ENCODE results near the gene UROS. TPM values are rescaled to one million over a fixed set of nuclear protein-coding genes. Genes with fewer than 3 reads are reported as not detected.

The UROS gene
- total RNA-seq, 1 donor from 2014 or later = 82.5 TPM

GRCh38 chr10:125782616-125783015 lies 40.4 kb downstream of the UROS start:
- DNase-seq (ENCODE audit: low read depth) = no peak
- TF ChIP-seq CTCF (IDR thresholded peaks at IDR 0.05; ENCODE audit: insufficient read depth, low read length, poor library complexity, severe bottlenecking) = no peak
- Histone ChIP-seq H3K4me3 (ENCODE audit: low read depth, low read length) (no peak overlapping the region), H3K36me3 (ENCODE audit: control insufficient read depth, insufficient read depth, low read length) (no peaks in the 10 kb centered on the region), H3K27me3 (ENCODE audit: control insufficient read depth, insufficient read depth, low read length) (peaks cover 5% of the 10 kb centered on the region)

DNA sequence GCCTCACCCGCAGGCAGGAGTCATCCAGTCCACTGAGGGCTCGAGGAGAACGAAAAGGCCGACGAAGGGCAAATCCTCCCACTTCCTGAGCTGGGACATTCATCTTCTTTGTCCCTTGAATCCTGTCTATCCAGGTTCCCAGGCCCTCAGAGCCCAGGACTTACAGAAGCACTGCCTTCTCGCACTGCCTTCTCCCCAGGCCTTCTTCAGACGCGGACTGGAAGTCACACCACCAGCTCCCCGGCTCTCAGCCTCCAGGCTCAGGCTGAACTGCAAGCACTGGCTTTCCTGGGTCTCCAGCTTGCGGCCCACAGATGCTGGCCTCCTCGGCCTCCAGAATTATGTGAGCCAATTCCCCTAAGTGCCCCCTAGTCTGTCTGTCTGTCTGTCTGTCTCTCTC lies 41.0 kb downstream of the UROS start:
- Histone ChIP-seq H3K27me3 (ENCODE audit: control insufficient read depth, insufficient read depth, low read length) (peaks cover 11% of the 10 kb centered on the region), H3K4me3 (ENCODE audit: low read depth, low read length) (no peak overlapping the region), H3K36me3 (ENCODE audit: control insufficient read depth, insufficient read depth, low read length) (no peaks in the 10 kb centered on the region)
- DNase-seq (ENCODE audit: low read depth) = no peak
- TF ChIP-seq CTCF (IDR thresholded peaks at IDR 0.05; ENCODE audit: insufficient read depth, low read length, poor library complexity, severe bottlenecking) = no peak

DNA sequence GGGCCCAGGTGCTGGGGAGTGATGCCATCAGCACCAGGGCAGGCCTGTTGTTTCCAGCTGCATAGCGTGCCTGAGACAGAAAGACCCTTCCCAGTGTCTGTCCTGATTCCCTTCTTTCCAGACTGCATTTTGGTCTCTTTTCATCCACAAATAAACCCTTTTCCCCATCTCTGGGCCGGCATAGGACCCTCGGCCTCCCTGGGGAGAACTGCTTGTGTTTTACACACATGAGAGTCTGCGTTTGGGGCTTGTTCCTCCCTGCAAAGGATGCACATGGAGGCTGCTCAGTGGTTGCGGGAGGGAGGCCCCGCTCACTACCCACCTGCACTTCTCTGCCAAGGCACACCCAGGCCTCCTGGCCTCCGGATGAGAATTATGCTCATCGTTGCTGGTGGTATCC lies 41.7 kb downstream of the UROS start:
- Histone ChIP-seq H3K4me3 (ENCODE audit: low read depth, low read length) (no peak overlapping the region), H3K36me3 (ENCODE audit: control insufficient read depth, insufficient read depth, low read length) (no peaks in the 10 kb centered on the region), H3K27me3 (ENCODE audit: control insufficient read depth, insufficient read depth, low read length) (peaks cover 12% of the 10 kb centered on the region)
- DNase-seq (ENCODE audit: low read depth) = no peak
- no peak for TF ChIP-seq CTCF (IDR thresholded peaks at IDR 0.05; ENCODE audit: insufficient read depth, low read length, poor library complexity, severe bottlenecking)

- Histone ChIP-seq H3K36me3 (ENCODE audit: control insufficient read depth, insufficient read depth, low read length) (no peaks in the 10 kb centered on the region), H3K27me3 (ENCODE audit: control insufficient read depth, insufficient read depth, low read length) (peaks cover 21% of the 10 kb centered on the region), H3K4me3 (ENCODE audit: low read depth, low read length) (no peak overlapping the region)
- no peak for DNase-seq (ENCODE audit: low read depth)
- no peak for TF ChIP-seq CTCF (IDR thresholded peaks at IDR 0.05; ENCODE audit: insufficient read depth, low read length, poor library complexity, severe bottlenecking)
Observed at GRCh38 chr10:125779403-125780327, 43.4 kb downstream of the UROS start.

- DNase-seq (ENCODE audit: low read depth) = no peak
- no peak overlapping the region for H3K4me3 ChIP-seq (ENCODE audit: low read depth, low read length)
- no peaks in the 10 kb centered on the region for H3K36me3 ChIP-seq (ENCODE audit: control insufficient read depth, insufficient read depth, low read length)
- peaks cover 25% of the 10 kb centered on the region for H3K27me3 ChIP-seq (ENCODE audit: control insufficient read depth, insufficient read depth, low read length)
- no peak for TF ChIP-seq CTCF (IDR thresholded peaks at IDR 0.05; ENCODE audit: insufficient read depth, low read length, poor library complexity, severe bottlenecking)
Observed at GRCh38 chr10:125778556-125778955, 44.5 kb downstream of the UROS start.
